IPS-18a (cell line): ENCODE measurements around the gene AHCYL2.

ENCODE experiments used
- H3K27ac ChIP-seq: one replicate; pipeline ENCODE4 v1.5.1; 2013; ENCODE audit warnings: low read length
- H3K27me3 ChIP-seq: one replicate; pipeline ENCODE4 v1.6.1; 2013; ENCODE audit warnings: mild to moderate bottlenecking, low read length; ENCODE audit not compliant: control insufficient read depth, insufficient read depth
- H3K36me3 ChIP-seq: one replicate; pipeline ENCODE4 v1.6.1; 2013; ENCODE audit warnings: low read depth, low read length; ENCODE audit not compliant: control insufficient read depth
- H3K4me1 ChIP-seq: one replicate; pipeline ENCODE4 v1.6.1; 2013; ENCODE audit warnings: low read depth, low read length; ENCODE audit not compliant: control insufficient read depth
- H3K4me3 ChIP-seq: one replicate; pipeline ENCODE4 v1.5.1; 2013; ENCODE audit warnings: low read length
- H3K9ac ChIP-seq: one replicate; pipeline ENCODE4 v1.6.1; 2013; ENCODE audit warnings: mild to moderate bottlenecking, low read length, moderate library complexity
- H3K9me3 ChIP-seq: one replicate; pipeline ENCODE4 v1.6.1; 2013; ENCODE audit warnings: low read depth, low read length; ENCODE audit not compliant: control insufficient read depth

The AHCYL2 gene

GRCh38 chr7:129193892-129194291, 30.9 kb upstream of the AHCYL2 start:
- Histone ChIP-seq H3K9me3 (no peaks in the 10 kb centered on the region), H3K4me1 (peaks cover 6% of the 10 kb centered on the region), H3K36me3 (peaks cover 6% of the 10 kb centered on the region), H3K27ac (no peak overlapping the region), H3K9ac (no peak overlapping the region), H3K27me3 (peaks cover 6% of the 10 kb centered on the region), H3K4me3 (no peak overlapping the region)

GRCh38 chr7:129197771-129198170, 27.1 kb upstream of the AHCYL2 start:
- Histone ChIP-seq H3K9me3 (no peaks in the 10 kb centered on the region), H3K27ac (no peak overlapping the region), H3K27me3 (no peaks in the 10 kb centered on the region), H3K9ac (no peak overlapping the region), H3K4me1 (no peaks in the 10 kb centered on the region), H3K36me3 (peaks cover 6% of the 10 kb centered on the region), H3K4me3 (no peak overlapping the region)

DNA sequence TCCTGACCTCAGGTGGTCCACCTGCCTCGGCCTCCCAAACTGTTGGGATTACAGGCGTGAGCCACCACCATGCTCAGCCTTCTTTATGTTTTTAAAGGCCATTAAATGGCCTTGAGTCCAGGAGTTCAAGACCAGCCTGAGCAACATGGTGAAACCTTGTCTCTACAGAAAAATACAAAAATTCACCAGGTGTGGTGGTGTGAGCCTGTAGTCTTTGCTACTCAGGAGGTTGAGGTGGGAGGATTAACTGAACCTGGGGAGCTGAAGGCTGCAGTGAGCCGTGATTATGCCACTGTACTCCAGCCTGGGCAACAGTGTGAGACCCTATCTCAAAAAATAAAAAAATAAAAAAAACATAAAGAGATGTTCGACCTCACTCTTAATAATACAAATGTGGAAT, 25.4 kb upstream of the AHCYL2 start:
- H3K4me3 ChIP-seq = no peak overlapping the region
- H3K36me3 ChIP-seq = peaks cover 6% of the 10 kb centered on the region
- H3K4me1 ChIP-seq = no peaks in the 10 kb centered on the region
- H3K9ac ChIP-seq = no peak overlapping the region
- no peaks in the 10 kb centered on the region for H3K27me3 ChIP-seq
- H3K27ac ChIP-seq = no peak overlapping the region
- no peaks in the 10 kb centered on the region for H3K9me3 ChIP-seq

DNA sequence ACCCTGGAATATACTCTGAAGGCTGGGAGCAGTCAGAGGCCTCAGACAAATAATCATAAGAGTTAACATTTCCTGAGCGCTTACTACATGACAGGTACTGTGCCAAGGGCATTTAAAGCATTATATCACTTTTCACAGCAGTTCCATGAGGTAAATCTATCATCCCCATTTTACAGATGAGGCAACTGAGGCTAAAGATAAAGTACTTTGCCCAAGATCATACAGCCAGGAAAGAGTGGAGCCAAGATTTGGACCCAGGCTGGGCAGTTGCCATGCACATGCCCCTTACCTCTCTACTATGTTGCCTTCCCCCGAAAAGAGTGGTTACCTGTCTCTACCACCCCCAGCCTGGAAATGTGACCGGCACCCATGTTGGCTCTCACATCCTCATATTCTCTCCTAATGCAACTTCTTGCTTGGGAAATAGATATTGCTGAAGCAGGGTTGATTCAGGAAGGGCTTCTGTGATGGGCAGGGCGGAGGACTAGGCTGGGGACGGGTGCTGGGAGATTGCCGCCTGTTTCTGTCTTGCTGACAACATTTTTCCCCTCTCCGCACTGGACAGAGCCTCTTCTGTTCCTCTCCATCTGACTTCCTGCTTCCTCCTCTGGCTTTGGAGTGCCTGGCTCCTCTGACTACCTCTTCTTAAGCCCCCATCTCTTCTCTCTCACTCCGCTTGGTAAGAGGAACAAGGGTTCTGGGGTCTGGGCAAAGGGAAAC, 22.6 kb upstream of the AHCYL2 start:
- H3K4me1 ChIP-seq = no peaks in the 10 kb centered on the region

GRCh38 chr7:129203050-129203741, 21.6 kb upstream of the AHCYL2 start:
- no peaks in the 10 kb centered on the region for H3K4me1 ChIP-seq
- no peak overlapping the region for H3K27ac ChIP-seq
- H3K9me3 ChIP-seq = no peaks in the 10 kb centered on the region
- no peak overlapping the region for H3K9ac ChIP-seq
- H3K36me3 ChIP-seq = peaks cover 20% of the 10 kb centered on the region
- no peaks in the 10 kb centered on the region for H3K27me3 ChIP-seq
- H3K4me3 ChIP-seq = no peak overlapping the region

More for the DNA sequence above, 22.6 kb upstream of the AHCYL2 start:
- Histone ChIP-seq H3K9me3 (no peaks in the 10 kb centered on the region), H3K4me3 (no peak overlapping the region), H3K27me3 (no peaks in the 10 kb centered on the region), H3K36me3 (peaks cover 19% of the 10 kb centered on the region), H3K27ac (no peak overlapping the region), H3K9ac (no peak overlapping the region)

DNA sequence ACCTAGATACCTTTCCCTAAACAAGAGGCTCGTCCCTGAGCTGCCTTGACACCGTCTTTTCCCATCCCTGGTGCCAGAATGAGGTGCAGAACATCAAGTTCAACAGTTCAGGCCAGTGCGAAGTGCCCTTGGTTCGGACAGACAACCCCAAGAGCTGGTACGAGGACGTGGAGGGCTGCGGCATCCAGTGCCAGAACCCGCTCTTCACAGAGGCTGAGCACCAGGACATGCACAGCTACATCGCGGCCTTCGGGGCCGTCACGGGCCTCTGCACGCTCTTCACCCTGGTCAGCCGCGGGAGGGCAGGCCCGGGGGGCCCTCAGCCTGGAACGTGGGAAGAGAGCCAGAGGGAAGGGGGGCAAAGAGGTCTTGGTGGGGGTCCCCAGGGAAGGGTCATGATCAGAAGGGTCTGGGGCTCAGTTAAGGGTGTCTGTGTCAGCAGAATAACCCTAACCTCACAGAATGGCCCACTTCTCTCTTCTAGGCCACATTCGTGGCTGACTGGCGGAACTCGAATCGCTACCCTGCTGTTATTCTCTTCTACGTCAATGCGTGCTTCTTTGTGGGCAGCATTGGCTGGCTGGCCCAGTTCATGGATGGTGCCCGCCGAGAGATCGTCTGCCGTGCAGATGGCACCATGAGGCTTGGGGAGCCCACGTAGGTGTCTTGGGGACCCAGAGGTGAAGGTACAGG, 19.6 kb upstream of the AHCYL2 start:
- Histone ChIP-seq H3K27ac (no peak overlapping the region), H3K4me3 (no peak overlapping the region), H3K27me3 (no peaks in the 10 kb centered on the region), H3K4me1 (no peaks in the 10 kb centered on the region), H3K9me3 (no peaks in the 10 kb centered on the region), H3K9ac (no peak overlapping the region), H3K36me3 (peaks cover 26% of the 10 kb centered on the region)

GRCh38 chr7:129205987-129206785, 18.6 kb upstream of the AHCYL2 start:
- Histone ChIP-seq H3K9me3 (no peaks in the 10 kb centered on the region), H3K27ac (no peak overlapping the region), H3K9ac (no peak overlapping the region), H3K4me3 (no peak overlapping the region), H3K4me1 (no peaks in the 10 kb centered on the region), H3K27me3 (no peaks in the 10 kb centered on the region), H3K36me3 (peaks cover 33% of the 10 kb centered on the region)

- Histone ChIP-seq H3K36me3 (peaks cover 51% of the 10 kb centered on the region), H3K27me3 (no peaks in the 10 kb centered on the region), H3K4me3 (no peak overlapping the region), H3K9ac (no peak overlapping the region), H3K9me3 (no peaks in the 10 kb centered on the region), H3K27ac (no peak overlapping the region), H3K4me1 (no peaks in the 10 kb centered on the region)
Observed at GRCh38 chr7:129208667-129209066, 16.2 kb upstream of the AHCYL2 start.

- Histone ChIP-seq H3K9me3 (no peaks in the 10 kb centered on the region), H3K27me3 (no peaks in the 10 kb centered on the region), H3K4me1 (no peaks in the 10 kb centered on the region), H3K27ac (no peak overlapping the region), H3K4me3 (no peak overlapping the region), H3K9ac (no peak overlapping the region), H3K36me3 (peaks cover 51% of the 10 kb centered on the region)
Observed at GRCh38 chr7:129209067-129209926, 15.5 kb upstream of the AHCYL2 start.

DNA sequence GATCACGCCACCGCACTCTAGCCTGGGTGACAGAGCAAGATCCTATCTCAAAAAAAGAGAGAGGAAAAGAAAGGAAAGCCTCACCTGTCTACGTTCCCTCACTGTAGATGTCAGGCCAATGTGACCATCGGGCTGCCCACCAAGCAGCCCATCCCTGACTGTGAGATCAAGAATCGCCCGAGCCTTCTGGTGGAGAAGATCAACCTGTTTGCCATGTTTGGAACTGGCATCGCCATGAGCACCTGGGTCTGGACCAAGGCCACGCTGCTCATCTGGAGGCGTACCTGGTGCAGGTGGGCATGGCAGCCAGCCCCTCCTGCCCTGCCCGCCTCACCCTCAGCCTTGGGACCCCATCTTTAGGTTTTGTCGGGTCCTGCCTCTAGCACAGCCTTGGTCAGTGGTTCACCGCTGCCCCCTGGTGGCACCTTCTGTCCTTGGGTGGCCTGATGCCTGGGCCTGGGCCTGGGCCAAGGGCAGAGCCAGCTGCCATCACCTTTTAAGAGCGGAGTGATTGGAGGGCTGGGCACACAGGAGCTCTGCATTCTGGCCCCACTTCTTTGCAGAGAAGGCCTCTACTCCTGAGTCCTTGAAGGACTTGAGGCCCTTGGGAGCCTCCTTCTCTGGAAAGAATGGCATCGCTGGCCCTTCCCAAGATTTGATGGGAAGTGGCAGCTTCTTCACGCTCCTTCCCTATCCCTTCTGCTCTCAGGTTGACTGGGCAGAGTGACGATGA, 14.4 kb upstream of the AHCYL2 start:
- Histone ChIP-seq H3K27me3 (no peaks in the 10 kb centered on the region), H3K4me1 (no peaks in the 10 kb centered on the region), H3K36me3 (peaks cover 50% of the 10 kb centered on the region), H3K9ac (no peak overlapping the region), H3K27ac (no peak overlapping the region), H3K4me3 (no peak overlapping the region), H3K9me3 (no peaks in the 10 kb centered on the region)
